GM12878 (cell line): Measurements from ENCODE around the gene SUSD2. TPM values are rescaled to one million over a fixed set of nuclear protein-coding genes. Genes with fewer than 3 reads are reported as not detected.

ENCODE experiments used
- ATAC-seq: fragments of 200-7000 bp; cut with Tn5 transposase; 3 replicates; pipeline ENCODE4 v1.9.1; 2020; ENCODE audit warnings: mild to moderate bottlenecking, moderate library complexity
- BruUV-seq: library from RNA; stranded (reverse); fragments of 400-500 nt; replicated peaks from 2 replicates; lab custom pipeline; 2021; lab: Mats Ljungman, UMichigan
- CTCF ChIA-PET: fragments of 300-600 bp; sonication (Branson Sonifier 250); formaldehyde crosslinking; extraction: SDS; loops from one replicate; lab custom pipeline; 2021; ENCODE audit warnings: inconsistent platforms; lab: Yijun Ruan, JAX
- POLR2A ChIA-PET: fragments of 350-600 bp; formaldehyde crosslinking; extraction: SDS; loops from one replicate; lab custom pipeline; 2021; ENCODE audit warnings: inconsistent platforms; lab: Charles Lee
- RAD21 ChIA-PET: fragments of 300-600 bp; sonication (Branson Sonifier 250); formaldehyde crosslinking; loops from one replicate; lab custom pipeline; 2023; ENCODE audit warnings: antibody characterized with exemption; ENCODE audit not compliant: unreplicated experiment; lab: Charles Lee
- SMC1A ChIA-PET: fragments of 300-600 bp; sonication (Branson Sonifier 250); formaldehyde crosslinking; loops from one replicate; lab custom pipeline; 2023; ENCODE audit not compliant: unreplicated experiment, uncharacterized antibody; lab: Charles Lee
- DNase-seq: peaks from one replicate; pipeline ENCODE4 v3.0.0-alpha.2; 2011; ENCODE audit warnings: low read depth, low spot score
- FAIRE-seq: peaks from 3 replicates; lab custom pipeline; 2011; peaks lifted over from hg19 to GRCh38; lab: Jason Lieb, UNC
- H2AFZ ChIP-seq: 2 replicates; pipeline ENCODE4 v1.6.0; 2011; ENCODE audit warnings: low read depth, low read length, control low read depth; ENCODE audit not compliant: control insufficient read depth
- H3K27ac ChIP-seq: 2 replicates; pipeline ENCODE4 v1.5.1; 2011; ENCODE audit warnings: control low read depth; ENCODE audit not compliant: control insufficient read depth, insufficient read depth
- H3K27me3 ChIP-seq, 2 experiments: replicated peaks in 1 of 2; 2 replicates each; pipeline versions ENCODE4 v1.6.0 to v1.6.1; 2011; ENCODE audit warnings: low read length in 1 of 2; ENCODE audit not compliant: control insufficient read depth in 2 of 2, insufficient read depth in 2 of 2
- H3K36me3 ChIP-seq, 2 experiments: 2 replicates each; pipeline ENCODE4 v1.5.1; 2011; ENCODE audit warnings: low read length in 1 of 2; ENCODE audit not compliant: control insufficient read depth in 2 of 2, insufficient read depth in 2 of 2
- H3K4me1 ChIP-seq: 2 replicates; pipeline ENCODE4 v1.6.1; 2011; ENCODE audit warnings: mild to moderate bottlenecking, low read length, moderate library complexity, mixed read lengths; ENCODE audit not compliant: control insufficient read depth, insufficient read depth
- H3K4me2 ChIP-seq: 2 replicates; pipeline ENCODE4 v1.6.0; 2011; ENCODE audit warnings: control low read depth; ENCODE audit not compliant: control insufficient read depth, insufficient read depth
- H3K4me3 ChIP-seq: fragments of 200-600 bp; sonication (generic); 2 replicates; pipeline ENCODE4 v1.5.1; 2016
- H3K79me2 ChIP-seq: 2 replicates; pipeline ENCODE4 v1.6.0; 2011; ENCODE audit warnings: low read length; ENCODE audit not compliant: control insufficient read depth, insufficient read depth
- H3K9ac ChIP-seq: 2 replicates; pipeline ENCODE4 v1.8.0; 2011; ENCODE audit warnings: low read length, control low read depth, mixed read lengths; ENCODE audit not compliant: control insufficient read depth, insufficient read depth
- H3K9me3 ChIP-seq: replicated peaks from 3 replicates; pipeline ENCODE4 v1.5.1; 2011; ENCODE audit warnings: mild to moderate bottlenecking, low read length; ENCODE audit not compliant: control insufficient read depth, insufficient read depth
- H4K20me1 ChIP-seq: 2 replicates; pipeline ENCODE4 v1.6.0; 2011; ENCODE audit not compliant: control insufficient read depth, insufficient read depth
- CBX5 ChIP-seq: sonication (generic); IDR thresholded peaks from 2 replicates; pipeline ENCODE4 v1.6.1; 2016; ENCODE audit warnings: low read depth, moderate library complexity, mild to moderate bottlenecking, inconsistent platforms
- CHD1 ChIP-seq: IDR thresholded peaks from 2 replicates; pipeline ENCODE4 v1.6.1; 2012; ENCODE audit warnings: low read depth, low read length, improper control_type of control experiment
- CHD2 ChIP-seq: IDR thresholded peaks from 2 replicates; pipeline ENCODE4 v1.6.1; 2011; ENCODE audit warnings: low read depth, low read length, improper control_type of control experiment, borderline replicate concordance
- EGR1 ChIP-seq, 2 experiments: IDR thresholded peaks; 1 replicate in 1 of 2; 2 replicates in 1 of 2; pipeline ENCODE4 v1.6.1; 2011 to 2012; ENCODE audit warnings: low read depth in 2 of 2, low read length in 2 of 2, borderline replicate concordance in 1 of 2, mild to moderate bottlenecking in 1 of 2, moderate library complexity in 1 of 2
- MTA3 ChIP-seq: IDR thresholded peaks from 2 replicates; pipeline ENCODE4 v1.6.1; 2012; ENCODE audit warnings: low read length, inconsistent platforms, borderline replicate concordance
- MYB ChIP-seq: fragments of 150-350 bp; IDR thresholded peaks from 2 replicates; pipeline ENCODE4 v1.6.1; 2014; ENCODE audit warnings: mild to moderate bottlenecking, low read depth, low read length, borderline replicate concordance
- RAD21 ChIP-seq: IDR thresholded peaks from 2 replicates; pipeline ENCODE4 v1.6.1; 2011; ENCODE audit warnings: mild to moderate bottlenecking, low read depth, low read length, moderate library complexity; ENCODE audit not compliant: insufficient read depth
- RCOR1 ChIP-seq: conservative IDR thresholded peaks from 2 replicates; pipeline ENCODE4 v1.6.1; 2012; ENCODE audit warnings: low read depth, low read length, improper control_type of control experiment
- SIN3A ChIP-seq: IDR thresholded peaks from 2 replicates; pipeline ENCODE4 v1.6.1; 2012; ENCODE audit warnings: low read depth, low read length, improper control_type of control experiment
- SMARCA5 ChIP-seq: fragments of 450-650 bp; IDR thresholded peaks from 2 replicates; pipeline ENCODE4 v1.6.1; 2017; ENCODE audit warnings: mild to moderate bottlenecking
- SMC3 ChIP-seq: IDR thresholded peaks from 2 replicates; pipeline ENCODE4 v1.6.1; 2011; ENCODE audit warnings: low read length, improper control_type of control experiment, borderline replicate concordance
- SUPT20H ChIP-seq: IDR thresholded peaks from 2 replicates; pipeline ENCODE4 v1.6.1; 2011; ENCODE audit warnings: low read depth, mild to moderate bottlenecking, low read length, moderate library complexity, borderline replicate concordance; ENCODE audit not compliant: control insufficient read depth
- YY1 ChIP-seq: IDR thresholded peaks from 2 replicates; pipeline ENCODE4 v1.6.1; 2011; ENCODE audit warnings: low read depth, mild to moderate bottlenecking, low read length
- ZNF384 ChIP-seq: IDR thresholded peaks from 2 replicates; pipeline ENCODE4 v1.6.1; 2012; ENCODE audit warnings: low read depth, mild to moderate bottlenecking, low read length, improper control_type of control experiment, borderline replicate concordance
- WGBS: methylation state at CpG from one replicate; pipeline ENCODE4 v1.1.6; 2016; ENCODE audit warnings: low lambda C conversion rate; ENCODE audit not compliant: insufficient replicate concordance, insufficient coverage; ENCODE audit errors: missing lambda C conversion rate; 5-methylcytosine and 5-hydroxymethylcytosine counted together
- in situ Hi-C: fragments of 300-500 bp; cut with MboI; formaldehyde crosslinking; loops from 9 replicates; pipeline ENCODE4 v1.14.3; 2018; ENCODE audit warnings: mixed read lengths
- intact Hi-C: fragments of 100-400 bp; cut with micrococcal nuclease; formaldehyde crosslinking; loops from one replicate; pipeline ENCODE4 v1.14.2; 2022; ENCODE audit not compliant: unreplicated experiment
- polyA plus RNA-seq, 11 experiments: library from polyadenylated mRNA; depleted of rRNA in 4 of 11; unstranded in 6 of 11; stranded (reverse) in 5 of 11; fragments of >200 nt; fragmentation: Nextera tagmentation in 4 of 11; fragmentation: Illumina TruSeq in 1 of 11; extraction: Ambion mirVana in 4 of 11; extraction: Trizol in 1 of 11; gene quantifications; 1 replicate in 1 of 11; 2 replicates in 10 of 11; pipeline versions ENCODE4 v1.2.1 to v1.2.3, GENCODE V29; 2011 to 2016; ENCODE audit warnings: inconsistent platforms in 2 of 11, missing spikeins in 2 of 11, low read depth in 1 of 11
- total RNA-seq, 4 experiments: library from RNA; depleted of rRNA in 3 of 4; stranded (reverse); fragments of >200 nt in 3 of 4; fragmentation: Illumina TruSeq in 1 of 4; extraction: Trizol in 1 of 4; gene quantifications; 2 replicates each; pipeline versions ENCODE4 v1.2.1 to v1.2.3, GENCODE V29; 2013 to 2021
- TF ChIP-seq, protein P1 (sequence below), 3 experiments: IDR thresholded peaks in 2 of 3; conservative IDR thresholded peaks in 1 of 3; 2 replicates each; pipeline ENCODE4 v1.5.1; 2011; ENCODE audit warnings: low read depth in 3 of 3, low read length in 3 of 3, mild to moderate bottlenecking in 3 of 3, control low read depth in 2 of 3, moderate library complexity in 2 of 3, inconsistent platforms in 1 of 3, mixed read lengths in 1 of 3; ENCODE audit not compliant: control insufficient read depth in 2 of 3, insufficient read depth in 1 of 3; ENCODE audit errors: extremely low read depth in 1 of 3
- TF ChIP-seq, protein P2 (sequence below): fragments of 450-650 bp; conservative IDR thresholded peaks from 2 replicates; pipeline ENCODE4 v1.6.1; 2017; ENCODE audit warnings: mild to moderate bottlenecking, moderate library complexity

SUSD2 gene
- total and polyA plus RNA-seq, 10 of the 15 experiments (the other 5 are each of a cell fraction or from before 2014, with no cell fraction given), result 0.04 to 0.31 (median 0.11) TPM; not detected in 5

GRCh38 chr22:24189249-24190158 lies 8.2 kb downstream of the SUSD2 start:
- 43% methylated on average over 21 of the region's 23 CpGs for WGBS
- SMC1A ChIA-PET, result interaction anchor here (0.6 to 3.1 kb wide), 10 partner anchors 11 to 140 kb away, joined by 3 to 16 read pairs (median 4); no protein-coding TSS in a partner anchor
- in situ Hi-C loops, result no loop called here
- Histone ChIP-seq H3K27me3 (no peaks in the 10 kb centered on the region), H3K79me2 (no peaks in the 10 kb centered on the region), H3K4me3 (no peak overlapping the region), H3K36me3 (no peaks in the 10 kb centered on the region), H3K9me3 (no peaks in the 10 kb centered on the region), H3K4me1 (no peaks in the 10 kb centered on the region), H2AFZ (no peak overlapping the region), H4K20me1 (no peaks in the 10 kb centered on the region), H3K4me2 (no peak overlapping the region), H3K9ac (no peak overlapping the region), H3K27ac (no peak overlapping the region)
- CTCF ChIA-PET, result interaction anchor here (0.8 to 3.0 kb wide), 11 partner anchors 17 to 313 kb away, joined by 3 to 27 read pairs (median 8); partner anchors contain the start of gene GGT5
- RAD21 ChIA-PET, result interaction anchor here (0.8 to 2.3 kb wide), 4 partner anchors 42 to 58 kb away, joined by 3 to 13 read pairs (median 4); no protein-coding TSS in a partner anchor
- FAIRE-seq, result no peak
- POLR2A ChIA-PET, result no interaction called here
- no peak for DNase-seq
- ATAC-seq, result peak; percentile 95
- intact Hi-C loops, result loop anchor here (5.0 kb wide), 1 partner anchor 58 kb away; the partner anchor contains the start of gene GGT5
- BruUV-seq, result no TSS peak
- TF ChIP-seq SMARCA5, result 0 out of 2 replicates have a peak, but pooled peaks have one; percentile 58
- no peak for TF ChIP-seq RCOR1
- peak; percentile 40; the same call in 1 of the 2 replicates for TF ChIP-seq YY1
- no peak for TF ChIP-seq SUPT20H
- TF ChIP-seq EGR1 (IDR thresholded peaks at IDR 0.05; ENCODE audit: borderline replicate concordance in 1 of 2, low read depth in 2 of 2, low read length in 2 of 2), result no peak
- TF ChIP-seq MYB, result no peak
- TF ChIP-seq CBX5, result no peak
- TF ChIP-seq ZNF384, result no peak
- TF ChIP-seq, protein P1, sequence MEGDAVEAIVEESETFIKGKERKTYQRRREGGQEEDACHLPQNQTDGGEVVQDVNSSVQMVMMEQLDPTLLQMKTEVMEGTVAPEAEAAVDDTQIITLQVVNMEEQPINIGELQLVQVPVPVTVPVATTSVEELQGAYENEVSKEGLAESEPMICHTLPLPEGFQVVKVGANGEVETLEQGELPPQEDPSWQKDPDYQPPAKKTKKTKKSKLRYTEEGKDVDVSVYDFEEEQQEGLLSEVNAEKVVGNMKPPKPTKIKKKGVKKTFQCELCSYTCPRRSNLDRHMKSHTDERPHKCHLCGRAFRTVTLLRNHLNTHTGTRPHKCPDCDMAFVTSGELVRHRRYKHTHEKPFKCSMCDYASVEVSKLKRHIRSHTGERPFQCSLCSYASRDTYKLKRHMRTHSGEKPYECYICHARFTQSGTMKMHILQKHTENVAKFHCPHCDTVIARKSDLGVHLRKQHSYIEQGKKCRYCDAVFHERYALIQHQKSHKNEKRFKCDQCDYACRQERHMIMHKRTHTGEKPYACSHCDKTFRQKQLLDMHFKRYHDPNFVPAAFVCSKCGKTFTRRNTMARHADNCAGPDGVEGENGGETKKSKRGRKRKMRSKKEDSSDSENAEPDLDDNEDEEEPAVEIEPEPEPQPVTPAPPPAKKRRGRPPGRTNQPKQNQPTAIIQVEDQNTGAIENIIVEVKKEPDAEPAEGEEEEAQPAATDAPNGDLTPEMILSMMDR (IDR thresholded peaks at IDR 0.05 in 2 of 3, conservative IDR thresholded peaks at IDR 0.05 in 1 of 3; ENCODE audit: control insufficient read depth in 2 of 3, extremely low read depth in 1 of 3, insufficient read depth in 1 of 3, low read depth in 3 of 3, low read length in 3 of 3), result peak; percentile 81 to 89 (median 87)
- no peak for TF ChIP-seq SIN3A
- peak; percentile 86 for TF ChIP-seq RAD21
- TF ChIP-seq CHD1, result no peak
- TF ChIP-seq SMC3, result peak; percentile 87
- no peak for TF ChIP-seq MTA3
- TF ChIP-seq, protein P2, sequence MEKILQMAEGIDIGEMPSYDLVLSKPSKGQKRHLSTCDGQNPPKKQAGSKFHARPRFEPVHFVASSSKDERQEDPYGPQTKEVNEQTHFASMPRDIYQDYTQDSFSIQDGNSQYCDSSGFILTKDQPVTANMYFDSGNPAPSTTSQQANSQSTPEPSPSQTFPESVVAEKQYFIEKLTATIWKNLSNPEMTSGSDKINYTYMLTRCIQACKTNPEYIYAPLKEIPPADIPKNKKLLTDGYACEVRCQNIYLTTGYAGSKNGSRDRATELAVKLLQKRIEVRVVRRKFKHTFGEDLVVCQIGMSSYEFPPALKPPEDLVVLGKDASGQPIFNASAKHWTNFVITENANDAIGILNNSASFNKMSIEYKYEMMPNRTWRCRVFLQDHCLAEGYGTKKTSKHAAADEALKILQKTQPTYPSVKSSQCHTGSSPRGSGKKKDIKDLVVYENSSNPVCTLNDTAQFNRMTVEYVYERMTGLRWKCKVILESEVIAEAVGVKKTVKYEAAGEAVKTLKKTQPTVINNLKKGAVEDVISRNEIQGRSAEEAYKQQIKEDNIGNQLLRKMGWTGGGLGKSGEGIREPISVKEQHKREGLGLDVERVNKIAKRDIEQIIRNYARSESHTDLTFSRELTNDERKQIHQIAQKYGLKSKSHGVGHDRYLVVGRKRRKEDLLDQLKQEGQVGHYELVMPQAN, result no peak
- no peak for TF ChIP-seq CHD2
